AG09309 (cell line): ENCODE data around the gene C10orf62.
A peak's percentile ranks its signal among the peaks of the same experiment; 100 is the strongest.
"Not testable (repeated sequence)": the region's sequence is repeated elsewhere in the genome, so short reads cannot be mapped to it uniquely, and the experiment has no call there.

Source experiments
- DNase-seq: peaks from one replicate; pipeline ENCODE4 v3.0.0-alpha.2; 2010; ENCODE audit warnings: low read depth
- H3K4me3 ChIP-seq: 2 replicates; pipeline ENCODE4 v1.5.1; 2011; ENCODE audit warnings: mild to moderate bottlenecking, low read depth, low read length, moderate library complexity; ENCODE audit not compliant: control insufficient read depth
- TF ChIP-seq, protein P1 (sequence below): IDR thresholded peaks from 2 replicates; pipeline ENCODE4 v1.5.1; 2011; ENCODE audit warnings: mild to moderate bottlenecking, low read depth, low read length, inconsistent platforms; ENCODE audit not compliant: insufficient read depth, control insufficient read depth; ENCODE audit errors: missing control alignments

C10orf62 gene

DNA sequence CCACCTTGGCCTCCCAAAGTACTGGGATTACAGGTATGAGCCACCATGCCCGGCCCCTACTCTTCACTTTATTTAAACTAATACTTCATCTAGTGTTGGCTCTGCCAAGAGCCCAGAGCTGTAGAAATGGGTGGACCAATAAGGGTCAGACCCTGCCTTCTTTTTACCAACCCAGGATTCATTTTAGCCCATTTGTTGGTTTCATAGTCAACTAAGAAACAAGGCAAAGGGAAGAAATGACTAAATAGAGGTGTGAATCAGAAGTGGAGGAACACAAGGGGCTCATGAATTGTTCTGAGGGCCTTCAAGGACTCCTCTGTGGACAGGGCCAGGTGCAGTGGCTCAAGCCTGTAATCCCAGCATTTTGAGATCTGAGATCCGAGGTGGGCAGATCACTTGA lies 15.8 kb upstream of the C10orf62 start:
- TF ChIP-seq, protein P1, sequence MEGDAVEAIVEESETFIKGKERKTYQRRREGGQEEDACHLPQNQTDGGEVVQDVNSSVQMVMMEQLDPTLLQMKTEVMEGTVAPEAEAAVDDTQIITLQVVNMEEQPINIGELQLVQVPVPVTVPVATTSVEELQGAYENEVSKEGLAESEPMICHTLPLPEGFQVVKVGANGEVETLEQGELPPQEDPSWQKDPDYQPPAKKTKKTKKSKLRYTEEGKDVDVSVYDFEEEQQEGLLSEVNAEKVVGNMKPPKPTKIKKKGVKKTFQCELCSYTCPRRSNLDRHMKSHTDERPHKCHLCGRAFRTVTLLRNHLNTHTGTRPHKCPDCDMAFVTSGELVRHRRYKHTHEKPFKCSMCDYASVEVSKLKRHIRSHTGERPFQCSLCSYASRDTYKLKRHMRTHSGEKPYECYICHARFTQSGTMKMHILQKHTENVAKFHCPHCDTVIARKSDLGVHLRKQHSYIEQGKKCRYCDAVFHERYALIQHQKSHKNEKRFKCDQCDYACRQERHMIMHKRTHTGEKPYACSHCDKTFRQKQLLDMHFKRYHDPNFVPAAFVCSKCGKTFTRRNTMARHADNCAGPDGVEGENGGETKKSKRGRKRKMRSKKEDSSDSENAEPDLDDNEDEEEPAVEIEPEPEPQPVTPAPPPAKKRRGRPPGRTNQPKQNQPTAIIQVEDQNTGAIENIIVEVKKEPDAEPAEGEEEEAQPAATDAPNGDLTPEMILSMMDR, result no peak
- H3K4me3 ChIP-seq, result no peak overlapping the region
- no peak for DNase-seq

- no peak overlapping the region for H3K4me3 ChIP-seq
- DNase-seq, result peak; percentile 14
- TF ChIP-seq, protein P1, result no peak
Measured at GRCh38 chr10:97574374-97575126, 15.0 kb upstream of the C10orf62 start.

DNA sequence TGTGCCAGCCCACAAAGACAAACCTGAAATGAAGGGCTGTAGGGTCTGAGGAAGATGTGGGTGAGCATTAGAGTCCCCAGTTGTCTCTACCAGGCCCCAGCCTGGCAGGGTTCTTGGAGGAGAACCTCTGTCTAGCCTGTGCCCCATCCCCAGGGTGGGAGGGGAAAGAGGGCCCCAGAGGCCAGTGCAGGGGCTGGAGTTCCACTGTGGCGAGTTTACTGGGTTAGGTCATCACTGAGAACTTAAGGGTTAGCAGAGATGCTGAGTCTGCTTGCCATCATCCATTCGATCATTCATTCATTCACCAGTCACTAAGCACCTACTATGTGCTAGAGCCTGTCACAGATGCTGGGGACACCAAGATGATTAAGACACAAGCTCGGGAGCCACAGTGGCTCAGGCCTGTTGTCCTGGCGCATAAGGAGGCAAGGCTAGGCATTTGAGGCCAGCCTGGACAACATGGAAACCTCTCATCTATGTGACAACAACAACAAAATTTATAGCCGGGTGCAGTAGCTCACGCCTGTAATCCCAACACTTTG lies 14.3 kb upstream of the C10orf62 start:
- DNase-seq, result no peak
- TF ChIP-seq, protein P1, result no peak
- no peak overlapping the region for H3K4me3 ChIP-seq

GRCh38 chr10:97576487-97576886 lies 13.0 kb upstream of the C10orf62 start:
- DNase-seq, H3K4me3 ChIP-seq: not testable (repeated sequence)

GRCh38 chr10:97577701-97578100 lies 11.8 kb upstream of the C10orf62 start:
- TF ChIP-seq, protein P1, result no peak
- no peak for DNase-seq
- no peak overlapping the region for H3K4me3 ChIP-seq

DNA sequence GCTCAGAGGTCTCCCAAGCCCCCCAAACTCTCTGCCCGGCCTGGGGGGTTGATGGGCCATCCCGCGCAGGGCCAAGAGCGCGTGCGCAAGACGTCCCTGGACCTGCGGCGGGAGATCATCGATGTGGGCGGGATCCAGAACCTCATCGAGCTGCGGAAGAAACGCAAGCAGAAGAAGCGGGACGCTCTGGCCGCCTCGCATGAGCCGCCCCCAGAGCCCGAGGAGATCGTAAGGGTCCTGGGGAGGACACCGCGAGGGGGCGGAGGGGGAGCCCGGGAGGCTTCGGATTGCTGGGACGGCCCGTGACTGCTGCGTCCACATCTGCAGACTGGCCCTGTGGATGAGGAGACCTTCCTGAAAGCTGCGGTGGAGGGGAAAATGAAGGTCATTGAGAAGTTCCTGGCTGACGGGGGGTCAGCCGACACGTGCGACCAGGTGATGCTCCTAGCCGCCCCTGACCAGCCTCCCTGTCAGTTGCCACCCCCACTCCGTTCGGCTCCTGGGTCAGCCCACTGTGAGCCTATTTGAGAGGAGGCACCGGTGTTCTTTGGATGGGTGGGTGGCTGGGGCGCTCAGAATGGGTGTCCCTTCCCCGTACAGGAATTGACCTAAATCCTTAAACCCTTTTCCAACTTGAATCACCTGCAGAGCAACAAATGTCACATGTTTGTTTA lies 11.2 kb upstream of the C10orf62 start:
- H3K4me3 ChIP-seq, result no peak overlapping the region
- no peak for DNase-seq
- TF ChIP-seq, protein P1, result no peak

- no peak for DNase-seq
- TF ChIP-seq, protein P1, result no peak
- H3K4me3 ChIP-seq, result no peak overlapping the region
Measured at GRCh38 chr10:97580421-97581367, 8.8 kb upstream of the C10orf62 start.
